Measurements from ENCODE around the gene ZNF593OS. TPM values are rescaled to one million over a fixed set of nuclear protein-coding genes. Genes with fewer than 3 reads are reported as not detected.
A peak's percentile ranks its signal among the peaks of the same experiment; 100 is the strongest.

Gene ZNF593OS
- polyA plus RNA-seq, 1 donor, result 1.4 TPM

DNA sequence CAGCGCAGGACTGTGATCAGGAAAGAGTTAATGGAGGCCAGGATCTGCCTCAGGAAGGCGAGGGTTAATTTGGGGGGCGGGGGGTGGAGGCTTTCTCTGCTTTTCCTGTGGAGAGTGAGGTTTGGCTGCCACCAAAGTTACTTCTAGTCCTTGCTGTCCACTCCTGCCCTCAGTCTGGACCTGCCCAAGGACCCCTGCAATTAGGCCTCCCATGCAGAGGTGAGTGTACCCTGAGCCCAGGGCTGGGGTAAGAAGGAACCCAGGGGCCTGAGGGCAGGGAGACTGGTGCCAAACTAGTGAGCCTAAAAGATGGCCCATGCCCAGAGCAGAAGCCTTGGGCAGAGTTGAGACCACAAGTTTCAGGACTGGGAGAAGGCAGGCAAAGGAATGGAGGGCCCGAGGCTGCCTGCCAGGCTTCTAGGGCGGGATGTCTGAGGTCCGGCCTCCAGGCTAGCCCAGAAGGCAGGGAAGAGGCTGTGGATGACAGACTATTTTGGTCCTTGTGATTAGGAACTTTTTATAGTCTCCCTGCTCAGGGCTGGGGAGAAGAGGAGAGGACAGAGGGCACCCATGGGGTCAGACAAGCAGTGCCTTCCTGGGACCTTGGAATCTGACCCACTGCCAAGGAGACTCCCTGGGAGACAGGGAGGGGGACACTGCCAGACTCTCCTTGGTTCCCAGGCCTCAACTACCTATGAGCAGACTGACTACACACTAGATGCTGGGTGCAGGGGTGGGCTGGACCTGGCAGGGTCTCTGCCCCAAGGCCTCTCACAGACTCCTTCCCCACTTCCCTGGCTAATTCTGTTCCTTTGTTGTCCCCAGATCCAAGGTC is 12.5 kb downstream of the ZNF593OS start, which contains the start of gene FAM110D:
Gene FAM110D (plus strand): TSS at position 172 of the 835 bp plus-strand sequence. CDS start 2,213 bp downstream, outside the sequence.
- no peak for DNase-seq

DNA sequence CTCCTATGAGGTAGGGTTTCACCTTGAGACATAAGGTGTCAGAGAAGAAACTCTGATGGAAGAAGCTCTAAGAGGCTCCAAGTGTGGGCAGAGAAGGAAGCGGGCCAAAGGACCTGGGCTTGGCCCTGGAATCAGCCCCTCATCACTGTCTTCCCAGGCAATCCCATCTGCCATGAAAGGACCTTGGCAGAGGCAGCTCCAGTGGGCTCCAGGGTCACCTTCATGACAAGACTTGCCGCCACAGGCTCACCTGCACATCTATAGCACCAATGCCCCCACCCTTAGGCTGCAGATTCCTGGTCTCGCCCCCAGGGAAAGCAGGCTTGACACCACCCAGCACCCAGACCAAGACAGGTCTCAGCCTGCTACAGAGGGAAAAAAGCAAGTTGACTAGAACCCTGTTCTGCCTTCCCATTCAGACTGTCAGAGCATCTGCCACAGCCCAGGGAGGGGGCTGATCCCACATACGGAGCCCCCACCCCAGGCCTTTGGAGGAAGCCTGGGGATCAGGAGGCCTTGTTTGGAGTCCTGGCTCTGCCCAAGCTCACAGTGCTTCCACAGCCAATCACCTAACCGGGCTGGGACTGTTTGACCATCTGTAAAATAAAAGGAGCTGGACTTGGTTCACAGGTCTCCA is 13.2 kb downstream of the ZNF593OS start:
- DNase-seq, result no peak

DNA sequence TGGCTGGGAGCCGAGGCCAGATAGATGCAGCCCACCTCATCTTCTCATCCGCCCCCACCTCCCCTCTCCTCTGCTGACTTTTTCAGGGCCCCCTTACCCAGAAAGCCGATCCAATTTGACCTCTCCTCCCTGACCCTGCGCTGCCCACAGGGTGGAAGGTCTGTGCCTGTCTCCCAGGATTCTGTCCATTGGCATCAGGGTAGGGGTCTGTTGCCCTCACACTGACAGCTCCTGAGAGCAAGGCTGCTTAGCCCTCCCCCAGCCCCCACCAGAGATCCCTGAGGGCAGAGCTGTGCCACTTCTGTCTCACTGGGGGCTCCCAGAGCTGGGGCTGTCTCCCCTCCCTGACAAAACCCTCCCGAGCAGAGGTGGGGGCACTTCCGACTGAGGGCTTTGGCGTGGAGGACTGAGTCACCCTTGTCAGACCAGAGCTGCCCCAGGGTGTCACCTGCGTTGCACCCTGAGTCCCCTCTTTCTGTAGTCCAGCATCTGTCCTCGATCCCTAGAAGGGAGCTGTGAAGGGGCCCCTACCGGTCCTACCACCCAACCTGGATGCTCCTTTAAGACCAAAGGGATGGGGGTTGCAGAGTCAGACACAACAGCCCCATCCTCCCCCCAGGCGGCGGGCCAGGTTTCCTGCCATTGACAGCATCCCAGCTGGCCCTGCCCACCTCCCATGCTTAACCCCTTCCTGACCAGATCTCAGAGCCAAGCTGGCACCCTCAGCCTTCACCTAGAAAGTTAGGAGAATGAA is 15.2 kb downstream of the ZNF593OS start:
- DNase-seq, result no peak

DNA sequence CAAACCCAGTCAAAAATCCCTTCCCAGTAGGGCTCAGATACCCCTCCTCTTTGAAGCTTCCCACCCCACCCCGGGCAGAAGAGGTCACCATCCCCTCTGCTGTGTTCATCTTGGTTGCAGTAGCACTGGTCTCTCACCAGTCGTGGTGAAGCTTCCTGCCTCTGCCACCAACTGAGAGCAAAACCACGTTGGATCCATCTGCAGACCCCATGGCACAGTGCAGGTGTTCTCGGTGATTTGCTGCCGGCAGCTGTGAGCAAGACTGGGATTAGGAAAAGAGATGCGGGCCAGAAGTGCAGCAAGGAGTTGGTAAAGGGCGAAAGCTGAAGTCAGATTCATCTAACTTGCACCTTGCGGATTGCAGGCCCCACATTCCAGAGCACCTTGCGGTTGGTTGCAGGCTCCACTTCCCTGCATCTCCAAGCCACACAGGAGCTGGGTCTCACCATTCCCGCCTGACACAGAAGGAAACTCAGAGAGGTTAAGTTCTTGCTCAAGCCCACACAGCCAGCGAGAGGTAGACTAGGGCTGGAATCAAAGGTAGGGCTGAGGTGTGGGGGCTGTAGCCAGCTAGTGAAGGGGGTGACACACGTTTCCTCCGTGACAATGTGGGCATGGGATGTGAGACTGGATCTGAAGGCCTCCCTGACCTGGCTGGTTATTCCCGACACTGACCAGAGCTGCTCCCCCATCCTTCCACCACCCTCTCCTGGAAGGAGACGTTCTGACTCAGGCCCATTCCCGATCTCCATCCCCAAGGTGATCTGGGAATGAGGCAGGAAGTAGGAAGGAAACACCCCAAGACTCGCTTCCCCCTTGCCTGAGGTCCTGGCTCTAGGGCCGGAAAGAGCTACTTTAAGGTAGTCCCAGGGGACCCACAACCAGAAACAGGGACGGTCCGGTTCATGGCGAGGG is 16.0 kb downstream of the ZNF593OS start:
- no peak for DNase-seq

DNA sequence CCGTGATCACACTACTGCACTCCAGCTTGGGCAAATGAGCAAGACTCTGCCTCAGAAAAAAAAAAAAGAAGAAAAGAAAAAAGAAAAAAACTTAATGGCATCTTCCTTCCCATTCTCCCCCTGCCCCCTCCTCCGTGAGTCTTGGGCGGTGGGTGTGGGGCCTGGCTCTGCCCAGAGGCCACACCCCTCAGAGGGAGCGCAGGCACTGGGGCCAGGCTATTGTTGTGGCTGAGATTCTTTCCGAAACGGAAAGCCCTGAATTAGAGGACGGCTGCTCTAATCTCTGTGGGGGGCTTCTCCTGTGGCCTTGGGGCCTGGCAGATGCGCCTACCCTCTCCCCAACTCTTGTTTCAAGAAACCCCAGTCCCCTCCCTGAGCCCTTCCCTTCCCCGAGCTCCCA is 16.9 kb downstream of the ZNF593OS start:
- DNase-seq, result no peak

DNA sequence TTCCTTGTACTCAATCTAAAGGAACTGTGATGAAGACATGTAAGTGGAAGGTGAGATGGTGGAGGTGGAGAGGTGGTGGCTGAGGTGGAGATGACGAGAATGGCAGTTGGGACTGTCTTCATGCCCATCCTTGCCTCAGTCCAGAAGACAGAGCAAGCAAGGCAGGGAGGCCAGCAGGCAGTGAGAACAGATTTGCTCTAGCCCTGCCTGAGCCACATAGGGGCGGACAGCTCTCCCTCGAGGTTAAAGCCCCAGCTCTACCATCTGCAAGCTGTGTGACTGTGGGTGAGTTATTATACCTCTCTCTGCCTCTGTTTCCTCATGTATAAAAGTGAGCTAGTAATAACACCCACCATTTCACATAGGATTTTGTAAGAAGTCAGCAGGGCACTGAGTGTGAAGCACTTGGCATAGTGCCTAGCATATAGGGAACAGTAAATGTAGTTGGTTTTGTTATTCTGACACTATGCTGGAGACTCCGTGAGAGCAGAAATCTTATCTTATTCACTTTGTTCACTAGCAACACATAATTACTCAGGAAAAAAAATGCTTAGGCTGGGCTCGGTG is 17.6 kb downstream of the ZNF593OS start:
- DNase-seq, result no peak

DNA sequence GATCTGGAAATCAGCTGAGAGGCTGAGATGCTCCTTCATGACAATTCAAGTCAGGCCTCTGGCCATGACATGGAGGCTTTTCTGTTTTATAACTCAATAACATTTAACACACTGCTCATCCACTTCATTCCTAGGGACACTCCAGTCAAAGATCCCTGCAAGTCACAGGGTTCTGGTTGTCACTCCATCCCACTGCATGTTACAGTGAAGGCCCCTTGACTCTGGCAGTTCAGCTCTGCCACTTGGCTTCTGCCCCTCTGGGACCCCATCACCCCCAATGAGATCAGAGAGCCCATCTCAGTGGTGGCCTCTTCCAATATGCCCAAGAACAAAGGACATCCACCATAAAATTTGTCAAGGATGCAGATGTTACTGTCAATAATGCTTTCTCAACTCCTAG is 22.7 kb downstream of the ZNF593OS start:
- no peak for DNase-seq

DNA sequence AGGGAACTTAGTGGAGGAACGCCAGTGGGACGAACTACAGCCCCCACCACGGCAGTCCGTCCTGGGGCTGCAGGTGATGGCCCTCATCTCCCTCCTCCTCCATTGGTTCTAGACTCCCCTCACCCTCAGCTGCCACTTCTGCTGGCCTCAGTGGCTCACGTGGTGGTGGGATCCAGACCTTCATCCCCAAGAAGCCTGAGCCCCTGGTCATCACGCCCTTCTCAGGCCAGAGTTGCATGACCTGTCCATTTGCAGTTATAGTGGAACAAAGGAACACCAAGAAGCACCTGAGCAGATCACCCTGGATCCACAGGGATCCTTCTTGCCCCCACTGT is 25.7 kb downstream of the ZNF593OS start:
- DNase-seq, result no peak

DNA sequence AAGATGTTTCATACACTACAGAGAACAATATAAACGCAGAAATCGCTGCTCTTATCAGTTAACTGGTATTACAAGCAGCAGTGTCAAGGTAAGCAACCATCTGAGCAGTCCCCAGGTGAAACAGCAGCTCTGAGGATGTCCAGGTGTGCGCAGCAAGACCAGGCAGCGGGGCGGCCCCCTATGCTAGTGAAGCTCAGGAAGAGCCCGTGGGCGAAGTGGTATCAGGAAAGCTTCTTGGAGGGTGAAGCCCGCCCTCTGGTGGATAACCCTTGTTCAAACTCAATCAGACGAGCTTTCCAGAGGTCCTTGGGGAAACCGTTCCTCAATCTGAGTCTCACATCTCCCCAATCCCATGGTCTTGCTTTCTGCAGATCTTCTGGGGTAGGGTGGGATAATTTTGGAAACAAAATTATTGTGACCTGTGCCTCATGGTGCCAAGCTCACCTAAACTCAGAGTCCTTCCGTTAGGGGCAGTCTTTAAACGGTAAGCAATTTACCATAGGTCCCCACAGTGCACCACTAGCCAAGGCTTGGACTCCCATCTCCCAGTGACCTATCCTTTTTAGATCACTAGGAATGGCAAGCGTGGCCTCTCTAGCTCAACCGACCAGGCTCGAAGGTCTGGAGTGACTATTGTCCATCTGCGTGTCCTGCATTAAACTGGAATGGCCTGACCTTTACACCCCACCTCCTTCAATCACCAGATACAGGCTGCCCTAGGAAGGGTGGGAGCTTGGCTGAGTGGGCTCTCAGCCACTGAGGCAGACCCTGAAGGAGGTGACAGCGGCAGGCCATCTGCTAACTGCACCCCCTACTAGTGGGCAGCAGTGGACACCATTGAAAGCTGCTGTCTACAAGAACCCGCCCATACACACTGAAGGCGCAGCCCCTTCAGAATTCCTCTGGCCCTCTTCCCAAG is 26.3 kb downstream of the ZNF593OS start:
- DNase-seq, result peak; percentile 83

DNA sequence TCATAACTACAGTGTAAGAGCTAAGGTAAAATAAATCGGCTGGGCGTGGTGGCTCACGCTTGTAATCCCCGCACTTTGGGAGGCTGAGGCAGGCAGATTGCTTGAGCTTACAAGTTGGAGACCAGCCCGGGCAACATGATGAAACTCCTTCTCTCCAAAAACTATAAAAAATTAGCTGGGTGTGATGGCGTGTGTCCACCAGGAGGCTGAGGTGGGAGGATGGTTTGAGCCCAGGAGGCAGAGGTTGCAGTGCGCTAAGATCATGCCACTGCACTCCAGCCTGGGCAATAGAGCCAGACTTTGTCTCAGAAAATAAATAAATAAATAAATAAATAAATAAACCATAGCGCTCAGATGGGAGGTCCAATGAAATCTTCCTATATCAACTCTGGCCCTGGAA is 29.5 kb downstream of the ZNF593OS start:
- no peak for DNase-seq

DNA sequence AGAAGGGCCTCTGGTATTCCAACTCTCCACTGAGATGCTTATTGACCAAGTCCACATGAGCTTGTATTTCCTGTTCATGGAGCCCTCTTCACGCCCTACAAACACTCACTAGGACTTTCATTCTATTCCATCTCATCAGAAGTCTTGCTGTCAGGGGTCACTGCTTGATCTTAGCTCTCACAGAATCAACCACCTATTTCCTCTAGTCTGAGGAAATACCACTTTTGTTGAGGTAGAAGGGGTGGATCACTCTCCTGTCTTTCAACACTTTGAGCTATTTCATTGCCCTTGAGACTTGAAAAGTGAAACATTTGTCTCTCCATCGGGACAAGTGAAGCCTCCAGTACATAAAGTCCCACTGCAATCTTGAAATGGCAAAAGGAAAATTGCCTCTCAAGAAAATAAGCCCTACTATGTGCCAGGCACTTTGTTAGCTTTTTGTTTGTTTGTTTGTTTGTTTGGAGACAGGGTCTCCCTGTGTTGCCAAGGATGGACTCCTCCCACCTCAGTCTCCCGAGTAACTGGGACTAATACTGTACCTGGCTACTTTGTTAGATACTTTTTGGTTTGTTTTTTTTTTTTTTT is 32.6 kb downstream of the ZNF593OS start:
- DNase-seq, result no peak

DNA sequence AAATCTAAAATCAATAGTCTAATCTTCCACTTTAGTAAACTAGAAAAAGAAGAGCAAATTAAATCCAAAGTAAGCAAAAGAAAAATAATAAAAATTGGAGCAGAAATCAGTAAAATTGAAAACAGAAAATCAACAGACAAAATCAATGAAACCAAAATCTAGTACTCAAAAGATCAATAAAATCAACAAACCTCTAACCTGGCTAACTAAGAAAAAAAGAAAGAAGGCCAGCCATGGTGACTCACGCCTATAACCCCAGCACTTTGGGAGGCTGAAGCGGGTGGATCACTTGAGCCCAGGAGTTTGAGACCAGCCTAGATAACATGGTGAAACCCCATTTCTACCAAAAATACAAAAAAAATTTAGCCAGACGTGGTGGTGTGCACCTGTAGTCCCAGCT is 37.2 kb downstream of the ZNF593OS start:
- no peak for DNase-seq

DNA sequence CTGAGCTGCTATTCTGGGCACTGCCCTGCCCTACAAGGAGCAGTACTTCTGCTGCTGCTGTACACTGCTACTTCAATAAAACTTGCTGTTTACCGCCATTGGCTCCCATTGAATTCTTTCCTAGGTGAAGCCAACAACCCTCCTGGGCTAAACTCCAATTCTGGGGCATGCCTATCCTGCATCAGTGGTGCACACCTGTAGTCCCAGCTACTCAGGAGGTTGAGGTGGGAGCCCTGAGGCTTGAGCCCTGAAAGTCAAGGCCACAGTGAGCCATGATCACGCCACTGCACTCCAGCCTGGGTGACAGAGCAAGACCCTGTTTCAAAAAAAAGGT is 38.8 kb downstream of the ZNF593OS start:
- no peak for DNase-seq

DNA sequence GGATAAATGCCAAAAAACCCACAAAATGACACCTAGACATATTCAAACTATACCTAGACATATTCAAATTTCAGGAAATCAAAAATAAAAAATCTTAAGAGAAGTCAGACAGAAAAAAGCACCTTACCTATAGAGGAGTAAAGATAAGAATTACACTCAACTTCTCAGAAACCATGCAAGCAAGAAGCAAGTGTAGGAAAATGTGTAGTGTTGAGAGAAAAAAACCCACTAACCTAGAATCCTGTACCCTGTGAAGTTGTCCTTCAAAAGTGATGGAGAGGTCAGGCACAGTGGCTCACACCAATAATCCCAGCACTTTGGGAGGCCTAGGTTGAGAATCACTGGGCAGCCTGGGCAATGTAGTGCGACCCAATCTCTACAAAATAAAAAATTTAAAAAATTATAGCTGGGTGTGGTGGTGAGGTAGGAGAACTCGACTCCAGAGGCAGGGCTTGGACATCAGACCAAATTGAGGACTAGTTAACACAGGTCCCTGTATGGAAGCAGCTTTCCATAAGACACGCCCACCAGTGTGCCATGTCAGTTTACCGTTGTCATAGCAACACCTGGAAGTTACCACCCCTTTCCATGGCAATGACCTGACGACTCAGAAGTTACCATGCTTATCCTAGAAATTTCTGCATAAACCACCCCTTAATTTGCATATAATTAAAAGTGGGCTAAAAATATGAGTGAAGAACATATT is 39.4 kb downstream of the ZNF593OS start:
- no peak for DNase-seq

DNA sequence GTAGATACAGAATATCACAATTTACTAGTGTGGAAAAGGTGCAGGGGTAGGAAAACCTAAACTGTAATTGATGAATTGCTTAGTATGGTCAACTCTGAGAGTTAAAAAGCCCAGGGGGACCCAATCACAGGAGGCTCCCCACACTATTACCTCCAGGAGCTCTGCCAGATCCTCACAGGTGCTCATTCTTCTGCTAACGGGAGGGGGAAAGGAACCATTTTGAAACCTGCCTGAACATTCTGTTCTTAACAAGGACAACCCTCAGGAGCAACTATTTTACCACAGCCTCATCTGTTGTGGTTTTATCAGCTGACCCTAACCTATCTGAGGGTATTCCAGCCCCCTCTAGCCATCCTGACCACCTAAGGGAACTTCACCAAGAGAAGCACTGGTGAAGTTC is 40.9 kb downstream of the ZNF593OS start:
- no peak for DNase-seq

DNA sequence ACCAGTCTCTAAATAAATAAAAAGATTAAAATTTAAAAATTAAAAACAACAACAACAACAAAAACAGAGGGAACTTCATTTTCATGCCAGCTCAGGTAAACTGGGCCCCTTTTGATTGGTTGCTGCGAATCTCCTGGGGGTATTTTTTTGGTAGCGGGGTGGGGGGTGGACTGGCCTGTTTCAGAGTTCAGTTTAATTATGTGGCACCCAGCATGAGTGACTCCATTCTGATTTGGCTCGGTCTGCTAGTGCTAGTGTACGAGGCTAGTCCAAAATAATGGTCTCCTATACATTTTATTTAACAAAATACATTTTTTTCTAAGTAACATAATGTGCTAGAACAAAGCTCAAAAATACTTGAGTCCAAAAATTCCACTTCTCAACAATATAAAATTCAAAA is 41.9 kb downstream of the ZNF593OS start:
- DNase-seq, result no peak

DNA sequence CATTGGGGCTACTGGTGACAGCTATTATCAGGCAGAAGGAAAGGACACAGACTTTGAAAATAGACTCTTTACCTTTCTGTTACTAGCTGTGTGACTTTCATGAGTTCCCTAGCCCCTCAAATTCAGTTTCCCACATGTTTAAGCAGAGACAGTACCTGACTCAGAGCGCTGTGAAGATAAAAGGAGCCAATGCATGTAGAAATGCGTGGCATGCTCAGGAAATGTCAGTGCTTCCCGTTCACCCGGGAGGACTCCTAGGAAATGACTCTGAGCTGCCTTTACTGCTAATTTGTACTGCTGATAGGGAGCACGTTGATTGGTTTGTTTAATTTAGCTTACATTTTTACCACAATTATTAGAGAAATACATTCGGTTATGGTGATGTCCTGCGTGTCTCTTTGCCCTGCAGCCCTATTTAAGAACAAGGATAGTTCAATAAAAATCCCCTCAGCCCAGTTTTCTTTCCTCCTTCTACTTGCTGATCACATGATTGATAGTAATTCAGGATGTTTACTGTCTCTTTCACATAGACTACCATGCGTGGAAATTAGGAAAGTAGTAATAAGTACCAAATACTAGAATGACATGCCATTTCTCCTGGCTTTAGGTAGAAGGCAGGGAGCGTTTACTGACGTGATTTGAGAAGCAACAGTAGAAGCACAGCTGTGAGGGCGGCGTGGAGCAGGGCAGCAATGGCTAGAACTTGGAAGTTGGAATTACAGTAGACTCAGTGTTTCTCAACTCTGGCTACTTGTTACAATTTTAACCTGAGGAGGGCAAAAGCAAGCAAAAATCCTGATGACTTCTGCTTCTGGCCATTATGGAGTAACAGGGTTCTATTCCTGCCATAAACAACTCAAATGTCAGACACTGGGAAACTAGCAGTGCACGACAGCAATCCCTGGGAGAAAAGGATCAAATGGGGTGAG is 44.1 kb downstream of the ZNF593OS start:
- DNase-seq, result no peak

DNA sequence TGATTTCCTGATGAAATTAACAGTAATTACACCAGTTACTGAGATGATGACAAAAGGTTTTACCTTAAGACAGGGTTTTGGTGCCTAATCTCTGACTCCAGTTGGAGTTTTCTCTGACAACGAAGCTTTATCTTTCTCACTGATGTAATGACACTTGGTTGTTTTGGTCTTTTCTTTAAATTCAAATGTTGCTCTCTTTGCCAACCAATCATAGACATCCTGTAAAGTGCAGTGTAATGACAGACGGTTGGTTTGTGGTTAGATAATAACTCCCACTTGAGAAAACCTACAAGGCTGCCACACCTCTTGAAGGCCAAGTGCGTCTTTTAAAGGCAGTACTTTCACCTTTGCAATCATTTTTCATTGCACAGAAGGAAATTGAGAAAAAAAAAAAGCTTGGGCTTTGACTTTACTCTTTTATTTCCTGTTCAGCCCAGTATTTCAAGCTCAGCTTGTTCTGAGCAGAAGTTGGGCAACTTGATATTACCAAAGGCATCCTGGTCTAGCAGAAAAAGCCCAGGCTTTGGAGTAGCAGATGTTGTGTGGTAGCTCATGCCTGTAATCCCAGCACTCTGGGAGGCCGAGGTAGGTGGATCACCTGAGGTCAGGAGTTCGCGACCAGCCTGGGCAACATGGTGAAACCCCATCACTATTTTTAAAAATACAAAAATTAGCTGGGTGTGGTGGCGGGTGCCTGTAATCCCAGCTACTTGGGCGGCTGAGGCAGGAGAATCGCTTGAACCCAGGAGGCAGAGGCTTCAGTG is 45.1 kb downstream of the ZNF593OS start:
- no peak for DNase-seq

All from left kidney (tissue), 2 donors.